Ishikawa (cell line): ENCODE results near the gene SPEM2.

ENCODE experiments used
- CEBPB ChIP-seq: IDR thresholded peaks from 2 replicates; pipeline ENCODE4 v1.6.1; 2012
- CREB1 ChIP-seq: IDR thresholded peaks from 2 replicates; pipeline ENCODE4 v1.6.1; 2012; ENCODE audit warnings: low read depth
- EGR1 ChIP-seq: IDR thresholded peaks from 2 replicates; pipeline ENCODE4 v1.6.1; 2012
- EP300 ChIP-seq: IDR thresholded peaks from 2 replicates; pipeline ENCODE4 v1.6.1; 2012; ENCODE audit warnings: borderline replicate concordance
- FOXM1 ChIP-seq: IDR thresholded peaks from 2 replicates; pipeline ENCODE4 v1.6.1; 2012; ENCODE audit warnings: low read depth, borderline replicate concordance
- MAX ChIP-seq: IDR thresholded peaks from 2 replicates; pipeline ENCODE4 v1.6.1; 2012
- NFIC ChIP-seq: IDR thresholded peaks from 2 replicates; pipeline ENCODE4 v1.6.1; 2012
- RAD21 ChIP-seq: IDR thresholded peaks from 2 replicates; pipeline ENCODE4 v1.6.1; 2012; ENCODE audit warnings: low read depth
- REST ChIP-seq: IDR thresholded peaks from 2 replicates; pipeline ENCODE4 v1.6.1; 2012; ENCODE audit warnings: low read depth, mild to moderate bottlenecking
- TAF1 ChIP-seq: IDR thresholded peaks from 2 replicates; pipeline ENCODE4 v1.6.1; 2012; ENCODE audit warnings: low read depth, mild to moderate bottlenecking
- TCF12 ChIP-seq: IDR thresholded peaks from 2 replicates; pipeline ENCODE4 v1.6.1; 2012; ENCODE audit warnings: low read depth
- TEAD4 ChIP-seq: IDR thresholded peaks from 2 replicates; pipeline ENCODE4 v1.6.1; 2012
- USF1 ChIP-seq: IDR thresholded peaks from 2 replicates; pipeline ENCODE4 v1.6.1; 2012
- YY1 ChIP-seq: IDR thresholded peaks from 2 replicates; pipeline ENCODE4 v1.6.1; 2012; ENCODE audit warnings: low read depth
- ZBTB7A ChIP-seq: IDR thresholded peaks from 2 replicates; pipeline ENCODE4 v1.6.1; 2012; ENCODE audit warnings: low read depth

SPEM2 gene

GRCh38 chr17:7476494-7476893 lies 51.1 kb downstream of the SPEM2 start:
- no peak for TF ChIP-seq YY1
- TF ChIP-seq FOXM1: no peak
- TF ChIP-seq MAX: no peak
- TF ChIP-seq TAF1: no peak
- TF ChIP-seq ZBTB7A: no peak
- TF ChIP-seq USF1: no peak

- TF ChIP-seq RAD21: no peak
- no peak for TF ChIP-seq EGR1
- TF ChIP-seq NFIC: no peak
- no peak for TF ChIP-seq EP300
- no peak for TF ChIP-seq USF1
- no peak for TF ChIP-seq TEAD4
- no peak for TF ChIP-seq CEBPB
- no peak for TF ChIP-seq REST
- TF ChIP-seq TAF1: no peak
- no peak for TF ChIP-seq YY1
- no peak for TF ChIP-seq MAX
- TF ChIP-seq ZBTB7A: no peak
- TF ChIP-seq FOXM1: no peak
- no peak for TF ChIP-seq CREB1
- TF ChIP-seq TCF12: no peak
These were observed 51.5 kb downstream of the SPEM2 start for GRCh38 chr17:7476951-7477350.
